Mucosa of descending colon (tissue), 3 donors: Measurements from ENCODE around the gene RCN1. TPM values are rescaled to one million over a fixed set of nuclear protein-coding genes. Genes with fewer than 3 reads are reported as not detected.
A peak's percentile ranks its signal among the peaks of the same experiment; 100 is the strongest.

Experiments used
- ATAC-seq: fragments of 200-7000 bp; cut with Tn5 transposase; one replicate; pipeline ENCODE4 v1.9.1; 2020; ENCODE audit warnings: mild to moderate bottlenecking, moderate library complexity
- DNase-seq, 3 donors: peaks; one replicate each; pipeline ENCODE4 v3.0.0-alpha.2; 2020
- H3K36me3 ChIP-seq: fragments of 200-600 bp; one replicate; pipeline ENCODE4 v1.8.0; 2021; ENCODE audit warnings: low read depth, mild to moderate bottlenecking
- H3K4me1 ChIP-seq: fragments of 200-600 bp; one replicate; pipeline ENCODE4 v1.8.0; 2021; ENCODE audit warnings: low read depth, mild to moderate bottlenecking
- H3K4me3 ChIP-seq: fragments of 200-600 bp; one replicate; pipeline ENCODE4 v1.8.0; 2021; ENCODE audit warnings: mild to moderate bottlenecking
- H3K9me3 ChIP-seq: fragments of 200-600 bp; one replicate; pipeline ENCODE4 v1.8.0; 2021; ENCODE audit warnings: mild to moderate bottlenecking
- intact Hi-C, 2 donors: fragments of 100-400 bp; cut with DNase I in 1 of 2; cut with micrococcal nuclease in 1 of 2; formaldehyde crosslinking; loops; one replicate each; pipeline versions ENCODE4 v1.11.0 to v1.11.1; 2022; cut with DNase I, micrococcal nuclease
- total RNA-seq, 3 donors: library from RNA; stranded (reverse); fragmentation: NEBNext Ultra II Directional in 2 of 3; extraction: Animal tissue kit (Norgen Biotek cat#: 25700) in 2 of 3; gene quantifications; one replicate each; pipeline versions ENCODE4 v1.2.1 to v1.2.4, GENCODE V29; 2021 to 2023
- TF ChIP-seq, protein P1 (sequence below): fragments of 200-600 bp; IDR thresholded peaks from one replicate; pipeline ENCODE4 v1.8.0; 2022; ENCODE audit warnings: antibody characterized with exemption, mild to moderate bottlenecking
- donor health status: DM: no; HTN: no; CAD: no; lungs with moderate emphysema.
- donor health status: DM: no; HTN: no; CAD: no.
- donor health status: DM: no; HTN: yes; CAD: no.

RCN1 gene
- total RNA-seq, 3 donors from 2014 or later, result 34.2 to 46.4 (median 40.1) TPM

DNA sequence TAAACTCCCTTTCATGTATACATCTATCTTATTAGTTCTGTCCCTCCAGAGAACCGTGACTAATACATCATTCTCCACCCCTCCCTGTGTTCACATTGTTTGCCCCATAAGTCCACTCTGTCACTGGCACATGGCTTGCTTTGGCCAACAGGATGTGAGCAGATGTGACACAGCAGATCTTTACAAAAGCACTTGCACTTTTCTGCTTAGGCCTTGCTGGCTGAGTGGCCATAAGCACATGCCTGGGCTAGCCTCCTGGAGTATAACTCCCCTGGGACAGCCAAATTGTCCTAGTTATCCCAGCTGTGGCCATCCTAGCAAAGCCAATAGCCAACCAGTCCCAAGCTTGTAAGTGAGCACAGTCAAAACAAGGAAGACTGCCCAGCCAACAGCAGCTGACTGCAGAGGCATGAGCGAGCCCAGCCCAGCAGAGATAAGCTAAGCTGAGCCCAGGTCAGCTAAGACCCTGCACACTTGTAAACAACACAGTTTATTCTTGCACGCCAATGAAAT, 9.7 kb upstream of the RCN1 start:
- no peaks in the 10 kb centered on the region for H3K4me1 ChIP-seq
- intact Hi-C loops, result no loop called here
- DNase-seq, result no peak
- TF ChIP-seq, protein P1, sequence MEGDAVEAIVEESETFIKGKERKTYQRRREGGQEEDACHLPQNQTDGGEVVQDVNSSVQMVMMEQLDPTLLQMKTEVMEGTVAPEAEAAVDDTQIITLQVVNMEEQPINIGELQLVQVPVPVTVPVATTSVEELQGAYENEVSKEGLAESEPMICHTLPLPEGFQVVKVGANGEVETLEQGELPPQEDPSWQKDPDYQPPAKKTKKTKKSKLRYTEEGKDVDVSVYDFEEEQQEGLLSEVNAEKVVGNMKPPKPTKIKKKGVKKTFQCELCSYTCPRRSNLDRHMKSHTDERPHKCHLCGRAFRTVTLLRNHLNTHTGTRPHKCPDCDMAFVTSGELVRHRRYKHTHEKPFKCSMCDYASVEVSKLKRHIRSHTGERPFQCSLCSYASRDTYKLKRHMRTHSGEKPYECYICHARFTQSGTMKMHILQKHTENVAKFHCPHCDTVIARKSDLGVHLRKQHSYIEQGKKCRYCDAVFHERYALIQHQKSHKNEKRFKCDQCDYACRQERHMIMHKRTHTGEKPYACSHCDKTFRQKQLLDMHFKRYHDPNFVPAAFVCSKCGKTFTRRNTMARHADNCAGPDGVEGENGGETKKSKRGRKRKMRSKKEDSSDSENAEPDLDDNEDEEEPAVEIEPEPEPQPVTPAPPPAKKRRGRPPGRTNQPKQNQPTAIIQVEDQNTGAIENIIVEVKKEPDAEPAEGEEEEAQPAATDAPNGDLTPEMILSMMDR, result no peak
- no peak for ATAC-seq
- H3K4me3 ChIP-seq, result no peak overlapping the region
- H3K36me3 ChIP-seq, result no peaks in the 10 kb centered on the region
- no peaks in the 10 kb centered on the region for H3K9me3 ChIP-seq

- Histone ChIP-seq H3K4me3 (no peak overlapping the region), H3K9me3 (no peaks in the 10 kb centered on the region), H3K4me1 (no peaks in the 10 kb centered on the region), H3K36me3 (no peaks in the 10 kb centered on the region)
- no peak for DNase-seq
- TF ChIP-seq, protein P1, result no peak
- intact Hi-C loops, result no loop called here
- no peak for ATAC-seq
Observed at GRCh38 chr11:32081901-32082300, 9.0 kb upstream of the RCN1 start.

- intact Hi-C loops, result no loop called here
- Histone ChIP-seq H3K4me1 (no peaks in the 10 kb centered on the region), H3K36me3 (no peaks in the 10 kb centered on the region), H3K4me3 (no peak overlapping the region), H3K9me3 (no peaks in the 10 kb centered on the region)
- no peak for DNase-seq
- ATAC-seq, result no peak
- TF ChIP-seq, protein P1, result no peak
Observed at GRCh38 chr11:32082346-32082986, 8.4 kb upstream of the RCN1 start.

GRCh38 chr11:32087597-32087996, 3.3 kb upstream of the RCN1 start:
- ATAC-seq, result no peak
- TF ChIP-seq, protein P1, result no peak
- no peak for DNase-seq

GRCh38 chr11:32088117-32088941, 2.5 kb upstream of the RCN1 start:
- ATAC-seq, result no peak
- peak in 1 of 3 donors; percentile 29 for DNase-seq
- no peaks in the 10 kb centered on the region for H3K36me3 ChIP-seq
- H3K4me1 ChIP-seq, result peaks cover 4% of the 10 kb centered on the region
- intact Hi-C loops, result no loop called here
- TF ChIP-seq, protein P1, result no peak
- no peaks in the 10 kb centered on the region for H3K9me3 ChIP-seq
- no peak overlapping the region for H3K4me3 ChIP-seq

More at GRCh38 chr11:32087597-32087996, 3.3 kb upstream of the RCN1 start:
- no peaks in the 10 kb centered on the region for H3K36me3 ChIP-seq
- intact Hi-C loops, result no loop called here
- H3K4me1 ChIP-seq, result peaks cover 4% of the 10 kb centered on the region
- H3K4me3 ChIP-seq, result no peak overlapping the region
- no peaks in the 10 kb centered on the region for H3K9me3 ChIP-seq
